PC-3 (cell line): ENCODE results near the gene OR4L1. TPM values are rescaled to one million over a fixed set of nuclear protein-coding genes. Genes with fewer than 3 reads are reported as not detected.

Experiments used
- ATAC-seq: fragments of 200-7000 bp; cut with Tn5 transposase; 2 replicates; pipeline ENCODE4 v1.9.1; 2020; ENCODE audit warnings: mild to moderate bottlenecking, moderate library complexity
- BruUV-seq: library from RNA; stranded (reverse); fragments of 400-500 nt; replicated peaks from 2 replicates; lab custom pipeline; 2021; lab: Mats Ljungman, UMichigan
- CTCF ChIA-PET: fragments of 300-600 bp; sonication (Branson Sonifier 250); formaldehyde crosslinking; loops from one replicate; lab custom pipeline; 2022; ENCODE audit warnings: antibody characterized with exemption; lab: Charles Lee
- POLR2A ChIA-PET: fragments of 300-600 bp; sonication (Branson Sonifier 250); formaldehyde crosslinking; loops from one replicate; lab custom pipeline; 2022; ENCODE audit warnings: antibody characterized with exemption; ENCODE audit not compliant: unreplicated experiment; lab: Charles Lee
- DNase-seq: peaks from one replicate; pipeline ENCODE4 v3.0.0-alpha.2; 2015
- H2AFZ ChIP-seq: fragments of 300-600 bp; sonication (generic); 2 replicates; pipeline ENCODE4 v1.6.0; 2016; ENCODE audit warnings: antibody characterized with exemption, low read length
- H3F3A ChIP-seq: fragments of 300-600 bp; sonication (generic); one replicate; pipeline ENCODE4 v1.6.0; 2017; ENCODE audit warnings: antibody characterized with exemption, low read length, control low read depth, mild to moderate bottlenecking; ENCODE audit not compliant: unreplicated experiment
- H3K27ac ChIP-seq: fragments of 300-600 bp; sonication (generic); 2 replicates; pipeline ENCODE4 v1.5.1; 2016; ENCODE audit warnings: mild to moderate bottlenecking, low read length
- H3K27me3 ChIP-seq: fragments of 300-600 bp; sonication (generic); 2 replicates; pipeline ENCODE4 v1.6.1; 2016; ENCODE audit warnings: low read length, mixed read lengths
- H3K36me3 ChIP-seq: fragments of 300-600 bp; sonication (generic); 2 replicates; pipeline ENCODE4 v1.6.1; 2016; ENCODE audit warnings: low read depth, mixed run types, low read length, mixed read lengths
- H3K4me1 ChIP-seq: fragments of 300-600 bp; sonication (generic); 2 replicates; pipeline ENCODE4 v1.5.1; 2016; ENCODE audit warnings: low read length; ENCODE audit not compliant: insufficient read depth
- H3K4me2 ChIP-seq: fragments of 300-600 bp; sonication (generic); 2 replicates; pipeline ENCODE4 v1.6.0; 2016; ENCODE audit warnings: low read length
- H3K4me3 ChIP-seq: fragments of 300-600 bp; sonication (generic); 2 replicates; pipeline ENCODE4 v1.5.1; 2016; ENCODE audit warnings: mild to moderate bottlenecking, low read length, mixed read lengths
- H3K79me2 ChIP-seq: fragments of 300-600 bp; sonication (generic); 2 replicates; pipeline ENCODE4 v1.6.1; 2017; ENCODE audit warnings: low read length, mixed read lengths
- H3K9ac ChIP-seq: fragments of 300-600 bp; sonication (generic); 2 replicates; pipeline ENCODE4 v1.6.0; 2016; ENCODE audit warnings: mild to moderate bottlenecking, low read length
- H3K9me2 ChIP-seq: fragments of 300-600 bp; sonication (generic); replicated peaks from 2 replicates; pipeline ENCODE4 v1.6.1; 2016; ENCODE audit warnings: mixed run types, low read length, mixed read lengths
- H3K9me3 ChIP-seq: fragments of 300-600 bp; sonication (generic); 2 replicates; pipeline ENCODE4 v1.6.1; 2016; ENCODE audit warnings: low read length, mixed read lengths
- H4K20me1 ChIP-seq: fragments of 300-600 bp; sonication (generic); 2 replicates; pipeline ENCODE4 v1.6.1; 2016; ENCODE audit warnings: low read length, mixed read lengths
- EZH2 ChIP-seq: fragments of 300-600 bp; sonication (generic); IDR thresholded peaks from one replicate; pipeline ENCODE4 v1.6.1; 2017; ENCODE audit warnings: antibody characterized with exemption, mild to moderate bottlenecking, low read length; ENCODE audit not compliant: unreplicated experiment
- EZH2phosphoT487 ChIP-seq: fragments of 300-600 bp; sonication (generic); IDR thresholded peaks from 2 replicates; pipeline ENCODE4 v1.6.1; 2018; ENCODE audit warnings: mild to moderate bottlenecking, antibody characterized with exemption, low read length, borderline replicate concordance
- intact Hi-C: fragments of 100-400 bp; cut with micrococcal nuclease; formaldehyde crosslinking; loops from 2 replicates; pipeline ENCODE4 v1.9.0; 2023
- total RNA-seq: library from RNA; depleted of rRNA; stranded (reverse); fragments of >200 nt; gene quantifications from 2 replicates; pipeline ENCODE4 v1.2.3, GENCODE V29; 2014
- TF ChIP-seq, protein P1 (sequence below): fragments of 300-600 bp; sonication (generic); conservative IDR thresholded peaks from 2 replicates; pipeline ENCODE4 v1.5.1; 2017; ENCODE audit warnings: antibody characterized with exemption, low read depth, mild to moderate bottlenecking, low read length

The OR4L1 gene
- total RNA-seq, 1 experiment from 2014 or later: not detected

- intact Hi-C loops: no loop called here
- Histone ChIP-seq H3K9me3 (no peaks in the 10 kb centered on the region), H3K9ac (no peak overlapping the region), H3K27me3 (peaks cover 10% of the 10 kb centered on the region; the same call in 1 of the 2 replicates), H4K20me1 (no peaks in the 10 kb centered on the region), H3K27ac (no peak overlapping the region), H3K9me2 (no peaks in the 10 kb centered on the region), H2AFZ (no peak overlapping the region), H3K36me3 (no peaks in the 10 kb centered on the region), H3K4me3 (no peak overlapping the region), H3K79me2 (no peaks in the 10 kb centered on the region), H3K4me1 (no peaks in the 10 kb centered on the region), H3F3A (no peaks in the 10 kb centered on the region), H3K4me2 (no peak overlapping the region)
- TF ChIP-seq EZH2phosphoT487: no peak
- no peak for TF ChIP-seq EZH2
- TF ChIP-seq, protein P1, sequence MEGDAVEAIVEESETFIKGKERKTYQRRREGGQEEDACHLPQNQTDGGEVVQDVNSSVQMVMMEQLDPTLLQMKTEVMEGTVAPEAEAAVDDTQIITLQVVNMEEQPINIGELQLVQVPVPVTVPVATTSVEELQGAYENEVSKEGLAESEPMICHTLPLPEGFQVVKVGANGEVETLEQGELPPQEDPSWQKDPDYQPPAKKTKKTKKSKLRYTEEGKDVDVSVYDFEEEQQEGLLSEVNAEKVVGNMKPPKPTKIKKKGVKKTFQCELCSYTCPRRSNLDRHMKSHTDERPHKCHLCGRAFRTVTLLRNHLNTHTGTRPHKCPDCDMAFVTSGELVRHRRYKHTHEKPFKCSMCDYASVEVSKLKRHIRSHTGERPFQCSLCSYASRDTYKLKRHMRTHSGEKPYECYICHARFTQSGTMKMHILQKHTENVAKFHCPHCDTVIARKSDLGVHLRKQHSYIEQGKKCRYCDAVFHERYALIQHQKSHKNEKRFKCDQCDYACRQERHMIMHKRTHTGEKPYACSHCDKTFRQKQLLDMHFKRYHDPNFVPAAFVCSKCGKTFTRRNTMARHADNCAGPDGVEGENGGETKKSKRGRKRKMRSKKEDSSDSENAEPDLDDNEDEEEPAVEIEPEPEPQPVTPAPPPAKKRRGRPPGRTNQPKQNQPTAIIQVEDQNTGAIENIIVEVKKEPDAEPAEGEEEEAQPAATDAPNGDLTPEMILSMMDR: no peak
- POLR2A ChIA-PET: no interaction called here
- DNase-seq (no peak), ATAC-seq (no peak)
- no TSS peak for BruUV-seq
- CTCF ChIA-PET: no interaction called here
These were observed 24.4 kb upstream of the OR4L1 start for GRCh38 chr14:20035449-20035848.

GRCh38 chr14:20035938-20036337, 23.9 kb upstream of the OR4L1 start, which contains the start of gene OR4K13:
OR4K13 (minus strand) TSS chr14:20036038; CDS start chr14:20034758, 1,280 bp downstream.
- no peaks in the 10 kb centered on the region for H3K9me3 ChIP-seq
- no peaks in the 10 kb centered on the region for H3F3A ChIP-seq
- intact Hi-C loops: no loop called here
- H3K36me3 ChIP-seq: no peaks in the 10 kb centered on the region
- DNase-seq (no peak), ATAC-seq (no peak)
- H3K9ac ChIP-seq: no peak within 1 kb of the TSS
- no peaks in the 10 kb centered on the region for H4K20me1 ChIP-seq
- no peaks in the 10 kb centered on the region for H3K79me2 ChIP-seq
- H3K9me2 ChIP-seq: no peaks in the 10 kb centered on the region
- TF ChIP-seq, protein P1: no peak
- no peak for TF ChIP-seq EZH2phosphoT487
- no peak for TF ChIP-seq EZH2
- BruUV-seq: no TSS peak
- POLR2A ChIA-PET: no interaction called here
- peaks cover 10% of the 10 kb centered on the region; the same call in 1 of the 2 replicates for H3K27me3 ChIP-seq
- H3K27ac ChIP-seq: no peak within 1 kb of the TSS
- no peaks in the 10 kb centered on the region for H3K4me1 ChIP-seq
- no peak within 1 kb of the TSS for H3K4me3 ChIP-seq
- CTCF ChIA-PET: no interaction called here
- H3K4me2 ChIP-seq: no peak within 1 kb of the TSS
- H2AFZ ChIP-seq: no peak within 1 kb of the TSS

- no peak for DNase-seq
- no peaks in the 10 kb centered on the region for H3K27me3 ChIP-seq
- H3K9ac ChIP-seq: no peak overlapping the region
- ATAC-seq: no peak
- H2AFZ ChIP-seq: no peak overlapping the region
- no peaks in the 10 kb centered on the region for H3F3A ChIP-seq
- BruUV-seq: no TSS peak
- H3K9me2 ChIP-seq: no peaks in the 10 kb centered on the region
- H3K36me3 ChIP-seq: no peaks in the 10 kb centered on the region
- no peak overlapping the region for H3K4me3 ChIP-seq
- ChIA-PET POLR2A (no interaction called here), CTCF (no interaction called here)
- no peak overlapping the region for H3K27ac ChIP-seq
- H3K4me1 ChIP-seq: no peaks in the 10 kb centered on the region
- no peaks in the 10 kb centered on the region for H3K9me3 ChIP-seq
- H4K20me1 ChIP-seq: no peaks in the 10 kb centered on the region
- no peaks in the 10 kb centered on the region for H3K79me2 ChIP-seq
- no peak for TF ChIP-seq EZH2phosphoT487
- TF ChIP-seq, protein P1: no peak
- no peak for TF ChIP-seq EZH2
- H3K4me2 ChIP-seq: no peak overlapping the region
- intact Hi-C loops: no loop called here
These were observed 15.6 kb upstream of the OR4L1 start for GRCh38 chr14:20044243-20044642.
